IMR-90 (cell line): ENCODE measurements around the gene MED26.

Experiments used
- BHLHE40 ChIP-seq: fragments of 150-350 bp; IDR thresholded peaks from 2 replicates; pipeline ENCODE4 v1.6.1; 2016; ENCODE audit warnings: mild to moderate bottlenecking, low read depth, low read length
- CTCF ChIP-seq: conservative IDR thresholded peaks from 2 replicates; pipeline ENCODE4 v1.5.1; 2012; ENCODE audit warnings: mild to moderate bottlenecking, low read depth, low read length, improper control_type of control experiment
- MAFK ChIP-seq: IDR thresholded peaks from 2 replicates; pipeline ENCODE4 v1.6.1; 2012; ENCODE audit warnings: low read depth, low read length, improper control_type of control experiment
- MAZ ChIP-seq: IDR thresholded peaks from 2 replicates; pipeline ENCODE4 v1.6.1; 2012; ENCODE audit warnings: low read depth, mild to moderate bottlenecking, low read length, improper control_type of control experiment, moderate library complexity, borderline replicate concordance
- POLR2A ChIP-seq: IDR thresholded peaks from 2 replicates; pipeline ENCODE4 v1.6.1; 2012; ENCODE audit warnings: mild to moderate bottlenecking, low read depth, low read length
- RCOR1 ChIP-seq: IDR thresholded peaks from 2 replicates; pipeline ENCODE4 v1.6.1; 2012; ENCODE audit warnings: mild to moderate bottlenecking, low read length, improper control_type of control experiment; ENCODE audit not compliant: insufficient replicate concordance
- SMC3 ChIP-seq: fragments of 150-350 bp; IDR thresholded peaks from 2 replicates; pipeline ENCODE4 v1.6.1; 2016; ENCODE audit warnings: low read depth, mild to moderate bottlenecking, antibody characterized with exemption, low read length, moderate library complexity
- USF2 ChIP-seq: fragments of 150-350 bp; IDR thresholded peaks from 2 replicates; pipeline ENCODE4 v1.6.1; 2017; ENCODE audit warnings: mild to moderate bottlenecking, antibody characterized with exemption, low read length, low read depth

GRCh38 chr19:16554776-16555175, 73.2 kb downstream of the MED26 start:
- TF ChIP-seq CTCF = no peak
- TF ChIP-seq POLR2A = no peak
- TF ChIP-seq MAZ = no peak
- no peak for TF ChIP-seq BHLHE40
- TF ChIP-seq MAFK = no peak
- TF ChIP-seq SMC3 = no peak
- TF ChIP-seq USF2 = no peak
- TF ChIP-seq RCOR1 = no peak
